PC-3 (cell line): ENCODE results near the gene ABCG8.

Experiments used
- EZH2 ChIP-seq: fragments of 300-600 bp; sonication (generic); IDR thresholded peaks from one replicate; pipeline ENCODE4 v1.6.1; 2017; ENCODE audit warnings: antibody characterized with exemption, mild to moderate bottlenecking, low read length; ENCODE audit not compliant: unreplicated experiment
- EZH2phosphoT487 ChIP-seq: fragments of 300-600 bp; sonication (generic); IDR thresholded peaks from 2 replicates; pipeline ENCODE4 v1.6.1; 2018; ENCODE audit warnings: mild to moderate bottlenecking, antibody characterized with exemption, low read length, borderline replicate concordance
- TF ChIP-seq, protein P1 (sequence below): fragments of 300-600 bp; sonication (generic); conservative IDR thresholded peaks from 2 replicates; pipeline ENCODE4 v1.5.1; 2017; ENCODE audit warnings: antibody characterized with exemption, low read depth, mild to moderate bottlenecking, low read length

DNA sequence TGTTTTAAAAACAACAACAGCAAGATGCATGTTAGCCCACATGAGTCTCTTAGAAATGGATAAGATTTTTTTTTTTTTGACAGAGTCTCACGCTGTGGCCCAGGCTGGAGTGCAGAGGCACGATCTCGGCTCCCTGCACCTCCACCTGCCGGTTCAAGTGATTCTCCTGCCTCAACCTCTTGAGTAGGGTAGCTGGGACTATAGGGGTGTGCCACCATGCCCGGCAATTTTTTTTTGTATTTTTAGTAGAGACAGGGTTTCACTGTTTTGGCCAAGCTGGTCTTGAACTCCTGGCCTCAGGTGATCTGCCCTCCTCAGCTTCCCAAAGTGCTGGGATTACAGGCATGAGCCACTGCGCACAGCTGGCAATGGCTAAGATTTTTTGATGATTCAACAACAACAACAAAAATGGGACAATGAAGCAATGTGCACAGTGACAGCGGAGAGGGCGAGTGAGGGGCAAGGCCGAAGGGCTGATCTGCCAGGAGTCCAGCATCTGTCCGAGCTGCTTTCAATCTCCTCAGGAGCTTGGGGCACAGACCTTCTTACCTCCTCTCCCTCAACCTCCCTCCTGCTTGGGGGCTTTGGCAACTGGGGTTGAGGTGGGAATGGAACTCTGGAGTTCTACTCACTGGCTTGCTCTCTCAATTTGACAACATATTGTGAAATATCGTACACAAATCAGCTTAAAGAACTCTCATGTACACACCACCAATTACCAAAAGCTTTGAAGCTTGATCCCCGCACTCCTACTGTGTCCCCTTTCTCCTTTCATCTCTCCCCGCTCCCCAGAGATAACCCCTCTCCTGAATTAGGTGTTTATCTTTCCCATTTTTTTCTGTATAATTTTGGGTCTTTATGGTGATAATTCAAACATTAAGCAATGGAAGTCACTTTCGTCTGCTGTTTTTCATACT is 3.4 kb downstream of the ABCG8 start:
- TF ChIP-seq EZH2phosphoT487 = no peak
- TF ChIP-seq, protein P1, sequence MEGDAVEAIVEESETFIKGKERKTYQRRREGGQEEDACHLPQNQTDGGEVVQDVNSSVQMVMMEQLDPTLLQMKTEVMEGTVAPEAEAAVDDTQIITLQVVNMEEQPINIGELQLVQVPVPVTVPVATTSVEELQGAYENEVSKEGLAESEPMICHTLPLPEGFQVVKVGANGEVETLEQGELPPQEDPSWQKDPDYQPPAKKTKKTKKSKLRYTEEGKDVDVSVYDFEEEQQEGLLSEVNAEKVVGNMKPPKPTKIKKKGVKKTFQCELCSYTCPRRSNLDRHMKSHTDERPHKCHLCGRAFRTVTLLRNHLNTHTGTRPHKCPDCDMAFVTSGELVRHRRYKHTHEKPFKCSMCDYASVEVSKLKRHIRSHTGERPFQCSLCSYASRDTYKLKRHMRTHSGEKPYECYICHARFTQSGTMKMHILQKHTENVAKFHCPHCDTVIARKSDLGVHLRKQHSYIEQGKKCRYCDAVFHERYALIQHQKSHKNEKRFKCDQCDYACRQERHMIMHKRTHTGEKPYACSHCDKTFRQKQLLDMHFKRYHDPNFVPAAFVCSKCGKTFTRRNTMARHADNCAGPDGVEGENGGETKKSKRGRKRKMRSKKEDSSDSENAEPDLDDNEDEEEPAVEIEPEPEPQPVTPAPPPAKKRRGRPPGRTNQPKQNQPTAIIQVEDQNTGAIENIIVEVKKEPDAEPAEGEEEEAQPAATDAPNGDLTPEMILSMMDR = no peak
- no peak for TF ChIP-seq EZH2
